ENCODE measurements around the gene QSOX1. TPM values are rescaled to one million over a fixed set of nuclear protein-coding genes. Genes with fewer than 3 reads are reported as not detected.

Gene QSOX1
- total and polyA plus RNA-seq, 2 donors (not counting 3 experiments of a cell fraction or from before 2014, with no cell fraction given), result 256 to 415 TPM

DNA sequence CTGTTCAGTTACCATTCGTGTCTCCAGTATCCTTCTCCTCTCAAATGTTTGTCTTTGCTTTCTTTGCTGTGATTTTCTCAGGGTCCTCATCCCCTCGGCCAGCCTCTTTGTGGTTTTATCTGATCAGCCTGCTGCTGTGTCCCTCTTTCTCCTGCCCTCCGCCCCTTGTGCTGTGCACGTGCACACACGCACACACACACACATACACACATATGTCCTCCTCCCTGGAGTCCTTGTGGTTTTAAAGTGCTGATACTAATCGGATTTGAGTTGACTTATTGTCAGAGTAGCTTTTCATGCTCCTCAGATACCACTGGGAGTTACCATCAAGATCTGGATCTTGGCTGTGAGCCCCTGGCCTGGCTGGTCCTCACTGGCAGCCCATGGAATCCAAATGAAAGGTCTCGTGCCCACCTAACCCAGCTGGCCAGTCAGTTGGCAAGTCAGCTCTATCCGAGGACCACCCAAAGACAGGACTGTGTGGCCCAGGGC is 34.1 kb downstream of the QSOX1 start:
- Histone ChIP-seq H3K36me3 (ENCODE audit: control insufficient read depth in 2 of 2, extremely low read depth in 1 of 2, insufficient read depth in 2 of 2, low read length in 2 of 2) (peaks cover 4 to 25% of the 10 kb centered on the region in 2 experiments), H3K9me3 (replicated peaks; ENCODE audit: control insufficient read depth, insufficient read depth, low read length) (no peaks in the 10 kb centered on the region), H3K4me3 (replicated peaks in 1 of 3; ENCODE audit: insufficient read depth in 1 of 3, low read depth in 1 of 3, low read length in 3 of 3) (no peak overlapping the region), H3K27me3 (ENCODE audit: control insufficient read depth in 2 of 2, insufficient read depth in 2 of 2, low read length in 2 of 2) (no peaks in the 10 kb centered on the region), H2AFZ (ENCODE audit: low read depth, low read length) (no peak overlapping the region), H3K79me2 (ENCODE audit: control insufficient read depth, insufficient read depth, low read length) (no peaks in the 10 kb centered on the region), H3K9me1 (replicated peaks; ENCODE audit: control insufficient read depth, extremely low read depth, insufficient read depth, low read length) (no peaks in the 10 kb centered on the region), H3K27ac (ENCODE audit: insufficient read depth, low read depth, low read length) (no peak overlapping the region), H4K20me1 (replicated peaks; ENCODE audit: control insufficient read depth, extremely low read depth, insufficient read depth, low read length) (no peaks in the 10 kb centered on the region), H3K4me2 (ENCODE audit: insufficient read depth, low read length) (no peak overlapping the region), H3K4me1 (ENCODE audit: control insufficient read depth, extremely low read depth, insufficient read depth, low read length) (no peaks in the 10 kb centered on the region), H3K9ac (replicated peaks; ENCODE audit: extremely low read depth, insufficient read depth, low read length) (no peak overlapping the region)
- DNase-seq (ENCODE audit: low read depth, low spot score) (no peak), FAIRE-seq (no peak)
- dilution Hi-C loops (cut with MboI; ENCODE audit: extremely low pct_ligation_motif_present, low sequenced_read_pairs), result no loop called here
- BruUV-seq (replicated peaks), result no TSS peak
- TF ChIP-seq, protein P1, sequence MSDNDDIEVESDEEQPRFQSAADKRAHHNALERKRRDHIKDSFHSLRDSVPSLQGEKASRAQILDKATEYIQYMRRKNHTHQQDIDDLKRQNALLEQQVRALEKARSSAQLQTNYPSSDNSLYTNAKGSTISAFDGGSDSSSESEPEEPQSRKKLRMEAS (IDR thresholded peaks at IDR 0.05; ENCODE audit: insufficient read depth, insufficient read length), result no peak
- TF ChIP-seq EZH2 (IDR thresholded peaks at IDR 0.05; ENCODE audit: borderline replicate concordance, low read depth, low read length, severe bottlenecking) (no peak), FOS (IDR thresholded peaks at IDR 0.05; ENCODE audit: borderline replicate concordance, insufficient read depth, low read length) (no peak), POLR2A (IDR thresholded peaks at IDR 0.05; ENCODE audit: low read depth, low read length) (no peak), GATA2 (IDR thresholded peaks at IDR 0.05; ENCODE audit: insufficient read depth, insufficient read length, low read depth, low read length) (no peak), MYC (IDR thresholded peaks at IDR 0.05; ENCODE audit: low read depth, low read length) (no peak), POLR2AphosphoS5 (IDR thresholded peaks at IDR 0.05; ENCODE audit: insufficient read depth, low read depth, low read length) (no peak), JUN (IDR thresholded peaks at IDR 0.05; ENCODE audit: borderline replicate concordance, insufficient read depth, insufficient read length, low read depth) (no peak)
- TF ChIP-seq, protein P2, sequence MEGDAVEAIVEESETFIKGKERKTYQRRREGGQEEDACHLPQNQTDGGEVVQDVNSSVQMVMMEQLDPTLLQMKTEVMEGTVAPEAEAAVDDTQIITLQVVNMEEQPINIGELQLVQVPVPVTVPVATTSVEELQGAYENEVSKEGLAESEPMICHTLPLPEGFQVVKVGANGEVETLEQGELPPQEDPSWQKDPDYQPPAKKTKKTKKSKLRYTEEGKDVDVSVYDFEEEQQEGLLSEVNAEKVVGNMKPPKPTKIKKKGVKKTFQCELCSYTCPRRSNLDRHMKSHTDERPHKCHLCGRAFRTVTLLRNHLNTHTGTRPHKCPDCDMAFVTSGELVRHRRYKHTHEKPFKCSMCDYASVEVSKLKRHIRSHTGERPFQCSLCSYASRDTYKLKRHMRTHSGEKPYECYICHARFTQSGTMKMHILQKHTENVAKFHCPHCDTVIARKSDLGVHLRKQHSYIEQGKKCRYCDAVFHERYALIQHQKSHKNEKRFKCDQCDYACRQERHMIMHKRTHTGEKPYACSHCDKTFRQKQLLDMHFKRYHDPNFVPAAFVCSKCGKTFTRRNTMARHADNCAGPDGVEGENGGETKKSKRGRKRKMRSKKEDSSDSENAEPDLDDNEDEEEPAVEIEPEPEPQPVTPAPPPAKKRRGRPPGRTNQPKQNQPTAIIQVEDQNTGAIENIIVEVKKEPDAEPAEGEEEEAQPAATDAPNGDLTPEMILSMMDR (IDR thresholded peaks at IDR 0.05; ENCODE audit: extremely low read depth in 1 of 2, insufficient read depth in 1 of 2, low read depth in 1 of 2, low read length in 2 of 2), result no peak
- intact Hi-C loops (cut with micrococcal nuclease), result loop anchor here (1.0 kb wide), 4 partner anchors 64 to 294 kb away; no protein-coding TSS in a partner anchor
- CTCF ChIA-PET, result interaction anchor here (0.9 to 3.4 kb wide), 28 partner anchors 8 to 675 kb away, joined by 3 to 70 read pairs (median 5); no protein-coding TSS in a partner anchor
- POLR2A ChIA-PET, result no interaction called here

Measured in endothelial cell of umbilical vein (primary cell).